Measurements from ENCODE around the gene ADPRH.

GRCh38 chr3:119635719-119636118 lies 56.4 kb downstream of the ADPRH start:
- TF ChIP-seq CTCF (IDR thresholded peaks at IDR 0.05) (no peak), POLR2A (IDR thresholded peaks at IDR 0.05) (no peak)
